ENCODE data around the gene EXOC1L. TPM values are rescaled to one million over a fixed set of nuclear protein-coding genes. Genes with fewer than 3 reads are reported as not detected.

Gene EXOC1L
- total RNA-seq, 1 donor from 2014 or later, result not detected

DNA sequence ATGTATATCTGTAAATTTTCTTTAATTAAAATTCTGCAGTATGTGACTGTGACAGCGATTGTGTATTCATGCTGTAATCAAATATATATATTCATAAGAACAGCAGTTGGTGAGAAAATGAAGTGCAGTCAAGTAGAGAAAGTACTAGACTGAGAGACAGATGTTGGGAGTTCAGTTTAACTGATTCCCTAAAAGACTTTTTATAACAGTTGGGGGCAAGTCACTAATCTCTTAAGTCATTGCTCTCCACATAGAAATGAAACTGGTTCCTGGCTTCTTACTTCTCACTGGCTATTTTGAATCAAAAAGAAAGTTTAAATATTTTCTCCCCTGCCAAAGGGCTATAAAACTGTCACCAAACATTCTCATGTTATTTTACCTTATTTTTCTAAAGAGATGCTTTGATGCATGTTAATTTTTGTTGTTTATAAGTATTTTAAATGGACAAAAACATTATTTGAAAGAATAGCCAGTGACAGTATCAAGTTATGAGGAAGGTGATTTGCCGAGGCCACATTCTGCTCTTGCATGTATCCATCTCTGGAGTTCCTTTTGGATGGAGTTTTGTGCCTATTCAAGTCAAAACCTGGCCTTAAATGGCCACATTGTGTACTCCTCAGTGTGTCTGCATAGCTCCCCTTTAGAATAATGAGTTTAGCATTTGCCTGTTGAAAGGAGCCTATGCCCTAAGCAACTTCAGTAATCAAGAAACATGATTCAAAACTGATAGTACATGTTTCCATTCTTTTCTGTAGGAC is 64.7 kb downstream of the EXOC1L start:
- ATAC-seq (ENCODE audit: low read depth), result no peak
- ChIA-PET CTCF (no interaction called here), POLR2A (no interaction called here)
- TF ChIP-seq, protein P1, sequence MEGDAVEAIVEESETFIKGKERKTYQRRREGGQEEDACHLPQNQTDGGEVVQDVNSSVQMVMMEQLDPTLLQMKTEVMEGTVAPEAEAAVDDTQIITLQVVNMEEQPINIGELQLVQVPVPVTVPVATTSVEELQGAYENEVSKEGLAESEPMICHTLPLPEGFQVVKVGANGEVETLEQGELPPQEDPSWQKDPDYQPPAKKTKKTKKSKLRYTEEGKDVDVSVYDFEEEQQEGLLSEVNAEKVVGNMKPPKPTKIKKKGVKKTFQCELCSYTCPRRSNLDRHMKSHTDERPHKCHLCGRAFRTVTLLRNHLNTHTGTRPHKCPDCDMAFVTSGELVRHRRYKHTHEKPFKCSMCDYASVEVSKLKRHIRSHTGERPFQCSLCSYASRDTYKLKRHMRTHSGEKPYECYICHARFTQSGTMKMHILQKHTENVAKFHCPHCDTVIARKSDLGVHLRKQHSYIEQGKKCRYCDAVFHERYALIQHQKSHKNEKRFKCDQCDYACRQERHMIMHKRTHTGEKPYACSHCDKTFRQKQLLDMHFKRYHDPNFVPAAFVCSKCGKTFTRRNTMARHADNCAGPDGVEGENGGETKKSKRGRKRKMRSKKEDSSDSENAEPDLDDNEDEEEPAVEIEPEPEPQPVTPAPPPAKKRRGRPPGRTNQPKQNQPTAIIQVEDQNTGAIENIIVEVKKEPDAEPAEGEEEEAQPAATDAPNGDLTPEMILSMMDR (IDR thresholded peaks at IDR 0.05), result no peak
- H3K9me3 Mint-ChIP-seq, result no peaks in the 10 kb centered on the region
- H3K4me1 Mint-ChIP-seq, result peaks cover 3% of the 10 kb centered on the region
- DNase-seq, result no peak
- no peak overlapping the region for H3K4me3 Mint-ChIP-seq
- no peaks in the 10 kb centered on the region for H3K27me3 Mint-ChIP-seq
- intact Hi-C loops (cut with micrococcal nuclease), result no loop called here
- H3K36me3 Mint-ChIP-seq (ENCODE audit: low read depth), result peaks cover 49% of the 10 kb centered on the region
- H3K27ac Mint-ChIP-seq, result no peak overlapping the region

DNA sequence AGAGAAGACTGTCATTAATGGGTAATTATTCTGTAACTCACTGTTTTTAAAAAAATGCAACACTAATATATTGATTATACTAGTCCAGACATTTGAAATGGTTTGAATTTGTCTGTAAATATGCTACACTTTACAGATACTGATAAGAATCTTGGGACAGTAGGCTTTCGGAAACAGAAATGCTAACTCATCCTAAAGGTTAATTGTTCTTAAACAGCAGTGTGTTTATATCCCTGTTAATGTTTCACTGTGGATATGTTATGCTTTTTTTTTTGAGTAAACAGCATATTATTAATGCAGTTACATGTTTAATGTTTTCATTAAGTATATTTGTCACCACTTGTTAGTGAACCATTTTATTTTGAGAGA is 65.2 kb downstream of the EXOC1L start:
- Mint-ChIP-seq H3K4me1 (peaks cover 3% of the 10 kb centered on the region), H3K27ac (no peak overlapping the region), H3K36me3 (ENCODE audit: low read depth) (peaks cover 51% of the 10 kb centered on the region), H3K27me3 (no peaks in the 10 kb centered on the region), H3K9me3 (no peaks in the 10 kb centered on the region), H3K4me3 (no peak overlapping the region)
- intact Hi-C loops (cut with micrococcal nuclease), result loop anchor here (5.0 kb wide), 1 partner anchor 417 kb away; no protein-coding TSS in a partner anchor
- CTCF ChIA-PET, result no interaction called here
- TF ChIP-seq, protein P1 (IDR thresholded peaks at IDR 0.05), result no peak
- POLR2A ChIA-PET, result no interaction called here
- no peak for ATAC-seq (ENCODE audit: low read depth)
- no peak for DNase-seq

Other genes starting within 250 kb of the EXOC1L start
- gene PDCL2, start 227.5 kb upstream of the EXOC1L start, total RNA-seq, result not detected in 2 replicates
- gene NMU, start 183.5 kb upstream of the EXOC1L start, total RNA-seq, result not detected in 2 replicates
- 28.7 and 34.8 TPM in 2 replicates for gene EXOC1, start 33.9 kb downstream of the EXOC1L start, total RNA-seq
- gene CEP135, start 129.2 kb downstream of the EXOC1L start, total RNA-seq, result 24.7 and 30.2 TPM in 2 replicates